GM12874 (cell line): Measurements from ENCODE around the gene C14orf180.

Experiments
- CTCF ChIP-seq: IDR thresholded peaks from 2 replicates; pipeline ENCODE4 v1.5.1; 2011; ENCODE audit warnings: low read depth, mild to moderate bottlenecking, control low read depth, low read length, moderate library complexity; ENCODE audit not compliant: insufficient read depth

C14orf180 gene

GRCh38 chr14:104624939-104625338 lies 45.4 kb downstream of the C14orf180 start:
- no peak for TF ChIP-seq CTCF

DNA sequence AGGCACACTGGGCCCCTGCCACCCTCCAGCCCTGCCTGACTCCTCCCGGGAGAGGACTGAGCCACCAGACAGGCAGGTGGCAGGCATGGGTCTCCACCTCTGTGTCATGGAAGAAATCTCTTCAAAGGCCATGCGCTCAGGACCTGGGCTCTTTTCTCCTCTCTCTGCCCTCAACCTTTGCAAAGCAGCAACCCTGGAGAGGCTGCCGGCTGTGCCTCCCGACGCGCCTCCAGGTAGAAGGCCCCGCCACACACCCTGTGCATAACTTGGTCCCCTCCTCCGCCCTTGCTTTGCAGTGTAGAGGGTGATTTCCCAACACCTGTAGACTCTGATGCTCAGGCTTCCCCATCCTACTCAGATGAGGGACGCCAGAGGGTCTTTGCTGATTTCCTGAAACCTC lies 53.2 kb downstream of the C14orf180 start:
- TF ChIP-seq CTCF: no peak

DNA sequence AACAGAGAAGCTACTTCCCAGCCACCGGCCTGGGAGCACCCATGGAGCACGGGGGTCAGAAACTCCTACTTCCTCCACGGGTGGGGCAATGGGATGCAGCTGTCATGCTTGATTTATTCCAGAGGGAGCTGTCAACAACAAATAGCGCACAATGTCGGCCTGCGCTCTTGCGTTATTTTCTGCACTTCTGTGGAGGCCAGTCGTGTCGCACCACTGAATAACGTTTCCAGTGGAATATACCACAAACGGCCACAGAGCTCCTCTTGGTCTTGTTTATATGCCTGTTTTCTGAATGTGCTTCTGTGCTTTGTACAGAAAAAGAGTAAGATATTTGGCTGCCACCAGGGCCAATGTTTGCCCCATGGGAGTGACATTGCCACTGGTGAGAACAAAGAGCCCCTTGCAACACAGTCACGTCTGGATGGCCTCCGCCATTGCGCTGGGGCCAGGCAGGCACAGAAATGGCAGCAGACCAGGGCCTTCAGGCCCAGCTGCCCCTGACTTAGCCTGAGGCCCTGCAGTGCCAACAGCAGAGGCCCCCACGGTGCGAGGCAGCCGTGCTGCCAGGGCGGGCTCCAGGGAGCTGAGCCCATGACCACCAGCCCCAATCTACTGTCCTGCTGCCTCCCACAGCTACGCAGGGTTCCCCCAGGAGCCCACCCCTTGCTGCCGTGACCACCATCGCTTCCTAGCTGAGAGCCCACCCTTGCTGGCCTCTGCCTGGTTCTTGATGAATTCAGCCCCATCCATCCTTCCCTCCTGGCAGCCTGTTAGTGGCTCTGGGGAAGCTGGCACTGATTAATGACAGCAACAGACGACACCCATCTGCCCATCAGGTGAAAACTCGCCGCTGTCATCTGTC lies 53.9 kb downstream of the C14orf180 start:
- no peak for TF ChIP-seq CTCF

- no peak for TF ChIP-seq CTCF
Observed at GRCh38 chr14:104634138-104634760, 54.7 kb downstream of the C14orf180 start.

GRCh38 chr14:104634886-104635570 lies 55.5 kb downstream of the C14orf180 start:
- no peak for TF ChIP-seq CTCF

GRCh38 chr14:104635717-104636116 lies 56.2 kb downstream of the C14orf180 start:
- TF ChIP-seq CTCF: no peak

DNA sequence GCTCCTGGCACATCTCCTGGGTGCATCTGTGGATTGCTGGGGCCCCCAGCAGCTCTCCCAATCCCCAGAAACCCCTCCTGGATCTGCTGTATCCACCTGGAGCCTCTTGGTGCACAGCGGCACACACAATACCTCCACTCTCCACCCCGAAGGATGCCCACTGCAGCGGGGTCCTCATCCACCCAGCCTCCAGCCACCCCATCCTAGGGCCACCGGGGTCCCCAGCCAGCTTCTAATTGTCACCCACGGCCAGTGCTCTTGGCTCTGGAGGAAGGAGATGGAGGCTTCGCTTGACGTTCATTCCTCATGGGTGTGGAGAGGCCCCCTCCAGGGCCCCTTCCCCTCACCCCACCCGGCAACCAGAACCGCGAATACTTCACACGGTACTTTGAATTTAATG lies 56.6 kb downstream of the C14orf180 start:
- no peak for TF ChIP-seq CTCF
